Type B pancreatic cell (in vitro differentiated cells): ENCODE measurements around the gene CAMSAP2. TPM values are rescaled to one million over a fixed set of nuclear protein-coding genes. Genes with fewer than 3 reads are reported as not detected.

Experiments
- DNase-seq: peaks from one replicate; pipeline ENCODE4 v3.0.0; 2021; ENCODE audit warnings: mixed read lengths; ENCODE audit not compliant: unreplicated experiment; ENCODE audit errors: extremely low spot score
- H3K27ac Mint-ChIP-seq: 2 replicates; pipeline ENCODE4 v1.8.0; 2021; ENCODE audit warnings: mild to moderate bottlenecking, mixed read lengths
- H3K27me3 Mint-ChIP-seq: 2 replicates; pipeline ENCODE4 v1.8.0; 2021; ENCODE audit warnings: mixed read lengths
- H3K36me3 Mint-ChIP-seq: 2 replicates; pipeline ENCODE4 v1.8.0; 2021; ENCODE audit warnings: mixed read lengths
- H3K4me1 Mint-ChIP-seq: one replicate; pipeline ENCODE4 v1.8.0; 2021; ENCODE audit warnings: mixed read lengths; ENCODE audit not compliant: unreplicated experiment
- H3K4me3 Mint-ChIP-seq: 2 replicates; pipeline ENCODE4 v1.8.0; 2021; ENCODE audit warnings: mild to moderate bottlenecking, mixed read lengths
- H3K9me3 Mint-ChIP-seq: 2 replicates; pipeline ENCODE4 v1.8.0; 2021; ENCODE audit warnings: mixed read lengths
- total RNA-seq: library from RNA; stranded (reverse); gene quantifications from 2 replicates; pipeline ENCODE4 v1.2.1, GENCODE V29; 2021; ENCODE audit warnings: low replicate concordance
- TF ChIP-seq, protein P1 (sequence below): fragments of 200-600 bp; sonication (generic); conservative IDR thresholded peaks from 2 replicates; pipeline ENCODE4 v1.5.0; 2021; ENCODE audit warnings: antibody characterized with exemption, mild to moderate bottlenecking

CAMSAP2 gene
- total RNA-seq, 1 donor from 2014 or later: 27.4 TPM

GRCh38 chr1:200901350-200901749 lies 162.7 kb downstream of the CAMSAP2 start:
- Mint-ChIP-seq H3K9me3 (no peaks in the 10 kb centered on the region), H3K4me1 (peaks cover 15% of the 10 kb centered on the region), H3K27ac (no peak overlapping the region), H3K36me3 (peaks cover 18% of the 10 kb centered on the region), H3K27me3 (no peaks in the 10 kb centered on the region), H3K4me3 (no peak overlapping the region)
- TF ChIP-seq, protein P1, sequence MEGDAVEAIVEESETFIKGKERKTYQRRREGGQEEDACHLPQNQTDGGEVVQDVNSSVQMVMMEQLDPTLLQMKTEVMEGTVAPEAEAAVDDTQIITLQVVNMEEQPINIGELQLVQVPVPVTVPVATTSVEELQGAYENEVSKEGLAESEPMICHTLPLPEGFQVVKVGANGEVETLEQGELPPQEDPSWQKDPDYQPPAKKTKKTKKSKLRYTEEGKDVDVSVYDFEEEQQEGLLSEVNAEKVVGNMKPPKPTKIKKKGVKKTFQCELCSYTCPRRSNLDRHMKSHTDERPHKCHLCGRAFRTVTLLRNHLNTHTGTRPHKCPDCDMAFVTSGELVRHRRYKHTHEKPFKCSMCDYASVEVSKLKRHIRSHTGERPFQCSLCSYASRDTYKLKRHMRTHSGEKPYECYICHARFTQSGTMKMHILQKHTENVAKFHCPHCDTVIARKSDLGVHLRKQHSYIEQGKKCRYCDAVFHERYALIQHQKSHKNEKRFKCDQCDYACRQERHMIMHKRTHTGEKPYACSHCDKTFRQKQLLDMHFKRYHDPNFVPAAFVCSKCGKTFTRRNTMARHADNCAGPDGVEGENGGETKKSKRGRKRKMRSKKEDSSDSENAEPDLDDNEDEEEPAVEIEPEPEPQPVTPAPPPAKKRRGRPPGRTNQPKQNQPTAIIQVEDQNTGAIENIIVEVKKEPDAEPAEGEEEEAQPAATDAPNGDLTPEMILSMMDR: no peak
- no peak for DNase-seq

- Mint-ChIP-seq H3K27ac (no peak overlapping the region), H3K36me3 (peaks cover 18% of the 10 kb centered on the region), H3K27me3 (no peaks in the 10 kb centered on the region), H3K4me1 (peaks cover 11% of the 10 kb centered on the region), H3K9me3 (no peaks in the 10 kb centered on the region), H3K4me3 (no peak overlapping the region)
- DNase-seq: no peak
- TF ChIP-seq, protein P1: no peak
These were observed 163.2 kb downstream of the CAMSAP2 start for GRCh38 chr1:200901796-200902444.

DNA sequence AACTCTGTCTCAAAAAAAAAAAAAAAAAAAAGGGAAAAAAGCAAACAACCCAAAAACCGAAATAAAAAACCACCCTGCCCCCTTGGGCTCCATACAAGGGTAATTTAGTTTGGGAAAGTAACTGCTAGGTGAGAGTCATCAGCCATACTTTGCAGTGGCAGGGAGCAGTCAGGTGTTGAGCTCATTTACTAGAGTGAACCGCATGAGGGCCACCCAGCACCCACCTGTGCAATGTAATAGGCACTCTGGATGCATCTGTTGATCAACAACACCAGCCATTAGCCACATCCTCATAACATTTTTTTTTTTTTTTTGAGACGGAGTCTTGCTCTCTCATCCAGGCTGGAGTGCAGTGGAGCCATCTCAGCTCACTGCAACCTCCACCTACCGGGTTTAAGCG lies 165.1 kb downstream of the CAMSAP2 start:
- no peak overlapping the region for H3K4me3 Mint-ChIP-seq
- no peaks in the 10 kb centered on the region for H3K27me3 Mint-ChIP-seq
- DNase-seq: no peak
- TF ChIP-seq, protein P1: no peak
- no peaks in the 10 kb centered on the region for H3K9me3 Mint-ChIP-seq
- no peak overlapping the region for H3K27ac Mint-ChIP-seq
- H3K36me3 Mint-ChIP-seq: peaks cover 22% of the 10 kb centered on the region
- peaks cover 4% of the 10 kb centered on the region for H3K4me1 Mint-ChIP-seq

- no peaks in the 10 kb centered on the region for H3K27me3 Mint-ChIP-seq
- H3K27ac Mint-ChIP-seq: no peak overlapping the region
- no peak for DNase-seq
- H3K36me3 Mint-ChIP-seq: peaks cover 17% of the 10 kb centered on the region
- TF ChIP-seq, protein P1: no peak
- H3K4me1 Mint-ChIP-seq: no peaks in the 10 kb centered on the region
- H3K9me3 Mint-ChIP-seq: no peaks in the 10 kb centered on the region
- no peak overlapping the region for H3K4me3 Mint-ChIP-seq
These were observed 166.1 kb downstream of the CAMSAP2 start for GRCh38 chr1:200904772-200905171.

DNA sequence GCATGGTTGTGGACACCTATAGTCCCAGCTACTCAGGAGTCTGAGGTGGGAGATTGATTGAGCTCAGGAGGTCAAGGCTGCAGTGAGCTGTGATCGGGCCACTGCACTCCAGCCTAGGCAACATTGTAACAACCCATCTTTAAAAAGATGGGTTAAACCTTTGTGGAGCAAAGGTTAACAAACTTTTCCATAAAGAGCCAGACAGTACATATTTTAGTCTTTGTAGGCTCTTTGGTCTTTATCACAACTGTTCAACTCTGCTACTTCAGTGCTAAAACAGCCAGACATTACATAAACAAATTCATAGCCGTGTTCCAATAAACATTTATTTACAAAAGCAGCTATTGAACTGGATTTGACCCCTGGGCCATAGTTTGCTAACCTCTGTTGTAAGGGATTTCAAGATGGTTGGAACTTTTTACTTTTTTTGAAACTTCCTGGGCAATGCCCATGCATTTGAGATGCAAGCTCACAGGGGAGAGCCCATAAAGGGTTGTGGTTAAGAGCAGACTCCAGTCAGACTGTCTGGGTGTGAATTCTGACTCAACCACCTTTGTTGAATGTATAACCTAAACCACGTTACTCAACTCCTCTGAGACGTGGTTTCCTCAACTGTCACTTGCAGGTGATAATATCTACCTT lies 166.8 kb downstream of the CAMSAP2 start:
- no peak overlapping the region for H3K4me3 Mint-ChIP-seq
- TF ChIP-seq, protein P1: no peak
- H3K9me3 Mint-ChIP-seq: no peaks in the 10 kb centered on the region
- H3K36me3 Mint-ChIP-seq: peaks cover 19% of the 10 kb centered on the region
- H3K4me1 Mint-ChIP-seq: no peaks in the 10 kb centered on the region
- no peak for DNase-seq
- no peak overlapping the region for H3K27ac Mint-ChIP-seq
- no peaks in the 10 kb centered on the region for H3K27me3 Mint-ChIP-seq
